Myocyte (in vitro differentiated cells): ENCODE measurements around the gene NOS3. TPM values are rescaled to one million over a fixed set of nuclear protein-coding genes. Genes with fewer than 3 reads are reported as not detected.
"Not testable (repeated sequence)": the region's sequence is repeated elsewhere in the genome, so short reads cannot be mapped to it uniquely, and the experiment has no call there.

Experiments
- DNase-seq: peaks from one replicate; pipeline ENCODE4 v3.0.0-alpha.2; 2012; ENCODE audit warnings: low read depth
- total RNA-seq: library from RNA; depleted of rRNA; stranded (reverse); fragments of >200 nt; gene quantifications from 2 replicates; pipeline ENCODE4 v1.2.3, GENCODE V29; 2014

The NOS3 gene
- total RNA-seq, 1 donor from 2014 or later: not detected

DNA sequence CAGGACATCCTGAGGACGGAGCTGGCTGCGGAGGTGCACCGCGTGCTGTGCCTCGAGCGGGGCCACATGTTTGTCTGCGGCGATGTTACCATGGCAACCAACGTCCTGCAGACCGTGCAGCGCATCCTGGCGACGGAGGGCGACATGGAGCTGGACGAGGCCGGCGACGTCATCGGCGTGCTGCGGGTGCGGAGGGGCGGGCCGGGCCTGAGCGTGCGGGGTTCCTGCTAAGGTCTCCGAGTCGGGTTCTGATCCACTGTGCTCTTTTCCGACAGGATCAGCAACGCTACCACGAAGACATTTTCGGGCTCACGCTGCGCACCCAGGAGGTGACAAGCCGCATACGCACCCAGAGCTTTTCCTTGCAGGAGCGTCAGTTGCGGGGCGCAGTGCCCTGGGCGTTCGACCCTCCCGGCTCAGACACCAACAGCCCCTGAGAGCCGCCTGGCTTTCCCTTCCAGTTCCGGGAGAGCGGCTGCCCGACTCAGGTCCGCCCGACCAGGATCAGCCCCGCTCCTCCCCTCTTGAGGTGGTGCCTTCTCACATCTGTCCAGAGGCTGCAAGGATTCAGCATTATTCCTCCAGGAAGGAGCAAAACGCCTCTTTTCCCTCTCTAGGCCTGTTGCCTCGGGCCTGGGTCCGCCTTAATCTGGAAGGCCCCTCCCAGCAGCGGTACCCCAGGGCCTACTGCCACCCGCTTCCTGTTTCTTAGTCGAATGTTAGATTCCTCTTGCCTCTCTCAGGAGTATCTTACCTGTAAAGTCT lies 23.1 kb downstream of the NOS3 start:
- no peak for DNase-seq

DNA sequence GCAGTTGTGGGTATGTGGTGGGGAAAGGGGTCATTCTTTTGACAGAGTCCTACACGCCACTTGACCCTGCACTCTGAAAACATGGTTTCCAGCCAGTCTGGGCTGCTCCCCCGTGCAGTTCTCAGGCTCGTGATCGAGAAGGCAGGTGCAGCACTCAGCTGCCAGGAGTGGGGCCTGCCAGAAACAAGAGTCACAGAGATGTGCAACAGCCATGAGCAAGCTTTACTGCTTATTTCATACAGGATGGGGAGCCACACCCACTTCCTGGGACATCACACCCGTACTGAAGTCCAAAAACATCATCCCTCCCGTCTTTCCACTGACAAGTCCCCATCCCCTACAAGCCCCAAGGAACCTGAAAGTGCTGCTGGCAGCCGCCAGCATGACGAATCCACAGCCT lies 24.1 kb downstream of the NOS3 start:
- peak; percentile 29 for DNase-seq

DNA sequence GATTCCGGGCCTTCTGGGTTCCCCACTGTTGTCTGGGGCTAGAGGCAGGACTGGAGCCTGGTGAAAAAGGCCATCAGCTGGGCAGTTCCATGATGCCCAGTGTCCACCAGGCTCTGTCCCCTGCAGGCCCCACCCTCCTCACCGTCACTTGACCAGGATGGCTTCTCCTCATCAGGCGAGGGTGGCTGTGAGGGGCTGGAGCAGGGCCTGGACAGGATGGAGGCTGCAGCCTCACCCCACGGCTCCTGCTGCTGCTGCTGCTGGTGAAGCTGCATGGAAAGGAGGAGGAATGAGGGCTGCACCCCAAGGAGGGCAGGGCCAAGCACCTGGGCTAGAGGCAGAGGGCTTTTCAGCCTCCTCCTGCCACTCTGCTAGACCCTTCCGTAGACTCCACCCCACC lies 25.1 kb downstream of the NOS3 start:
- DNase-seq: no peak

DNA sequence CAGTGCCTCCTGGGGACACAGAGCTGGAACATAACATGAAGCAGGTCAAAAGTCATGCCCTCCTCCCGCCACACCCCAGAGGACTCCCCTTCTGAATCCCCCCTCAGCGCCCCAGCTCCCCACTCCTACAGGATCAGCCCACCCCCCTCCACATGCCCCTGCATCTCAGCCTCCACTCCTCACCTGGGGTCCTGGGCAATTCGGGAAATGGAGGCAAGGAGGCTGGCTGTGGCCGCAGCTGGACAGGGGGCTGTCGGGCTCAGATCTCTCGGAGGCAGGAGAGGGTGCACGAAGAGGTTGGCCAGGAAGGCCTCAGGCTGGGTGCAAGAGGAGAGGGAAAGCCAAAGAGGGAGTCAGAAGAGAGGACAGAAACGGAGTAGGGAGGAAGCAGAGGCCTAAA lies 25.7 kb downstream of the NOS3 start:
- no peak for DNase-seq

DNA sequence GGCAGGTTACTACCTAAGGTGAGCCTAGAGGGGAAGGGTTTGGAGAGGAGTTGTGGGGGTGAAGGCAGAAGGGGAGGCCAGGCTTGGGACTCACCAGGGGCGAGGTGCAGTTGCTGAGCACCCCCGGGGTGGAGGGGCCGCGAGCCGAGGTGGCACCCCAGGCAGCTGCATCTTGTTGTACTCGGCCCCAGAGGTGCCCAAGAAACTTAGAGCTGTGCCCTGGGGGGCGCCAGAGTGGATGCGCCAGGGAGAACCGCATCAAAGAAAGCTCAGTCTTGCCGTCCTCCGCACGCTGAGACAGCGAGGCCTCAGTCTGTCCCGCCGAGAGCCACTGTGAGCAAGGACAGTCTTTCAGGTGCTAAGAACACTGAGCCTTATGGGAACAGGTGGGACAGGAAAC lies 26.1 kb downstream of the NOS3 start:
- no peak for DNase-seq

DNA sequence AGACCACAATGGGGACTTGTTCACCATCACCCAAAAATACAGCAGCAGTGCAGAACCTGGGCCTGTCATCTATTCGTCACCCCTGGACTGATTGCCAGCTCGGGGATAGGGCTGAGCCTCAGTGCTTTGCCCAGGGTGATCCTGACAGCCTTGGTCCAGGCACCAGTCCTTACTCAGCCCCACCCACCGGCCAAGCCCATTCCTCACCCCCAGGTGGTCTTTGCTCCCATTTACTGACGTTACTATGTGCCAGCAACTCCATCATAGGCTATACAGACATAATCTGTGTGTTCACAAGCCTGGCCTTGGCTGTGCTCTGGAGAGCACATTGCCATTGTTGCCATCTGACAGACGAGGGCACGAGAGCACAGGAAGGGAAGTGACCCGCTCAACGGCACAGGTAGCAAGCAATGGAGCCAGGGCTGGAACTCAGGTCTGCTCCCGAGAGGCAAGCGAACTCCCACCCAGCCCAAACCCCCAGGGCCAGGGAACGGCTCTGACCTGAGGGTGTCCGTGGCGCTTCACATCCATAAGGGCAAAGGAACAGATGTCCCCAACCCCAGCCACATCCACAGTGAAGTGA lies 26.6 kb downstream of the NOS3 start:
- no peak for DNase-seq

DNA sequence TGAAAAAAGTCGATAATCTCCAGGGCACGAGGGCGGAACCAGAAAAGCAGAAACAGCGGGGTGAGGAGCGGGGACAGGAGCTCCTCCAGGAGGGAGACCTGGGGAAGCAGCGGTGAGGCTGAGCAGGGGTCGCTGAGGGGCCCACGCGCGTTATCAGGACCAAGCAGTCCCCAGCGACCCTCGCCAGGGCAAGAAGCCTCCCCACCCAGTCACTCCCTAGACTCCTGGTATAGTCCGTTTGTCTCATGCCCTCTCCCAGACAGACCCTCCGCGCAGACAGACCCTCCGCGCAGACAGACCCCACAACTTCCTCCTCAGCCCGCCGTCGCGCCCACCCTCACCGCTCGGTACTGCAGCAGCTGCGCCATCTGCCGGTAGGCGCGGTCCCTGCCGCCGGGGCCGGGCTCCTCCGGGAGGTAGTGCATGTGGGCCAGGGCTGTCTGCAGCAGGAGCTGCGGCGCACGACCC lies 27.2 kb downstream of the NOS3 start:
- DNase-seq: peak; percentile 39

DNA sequence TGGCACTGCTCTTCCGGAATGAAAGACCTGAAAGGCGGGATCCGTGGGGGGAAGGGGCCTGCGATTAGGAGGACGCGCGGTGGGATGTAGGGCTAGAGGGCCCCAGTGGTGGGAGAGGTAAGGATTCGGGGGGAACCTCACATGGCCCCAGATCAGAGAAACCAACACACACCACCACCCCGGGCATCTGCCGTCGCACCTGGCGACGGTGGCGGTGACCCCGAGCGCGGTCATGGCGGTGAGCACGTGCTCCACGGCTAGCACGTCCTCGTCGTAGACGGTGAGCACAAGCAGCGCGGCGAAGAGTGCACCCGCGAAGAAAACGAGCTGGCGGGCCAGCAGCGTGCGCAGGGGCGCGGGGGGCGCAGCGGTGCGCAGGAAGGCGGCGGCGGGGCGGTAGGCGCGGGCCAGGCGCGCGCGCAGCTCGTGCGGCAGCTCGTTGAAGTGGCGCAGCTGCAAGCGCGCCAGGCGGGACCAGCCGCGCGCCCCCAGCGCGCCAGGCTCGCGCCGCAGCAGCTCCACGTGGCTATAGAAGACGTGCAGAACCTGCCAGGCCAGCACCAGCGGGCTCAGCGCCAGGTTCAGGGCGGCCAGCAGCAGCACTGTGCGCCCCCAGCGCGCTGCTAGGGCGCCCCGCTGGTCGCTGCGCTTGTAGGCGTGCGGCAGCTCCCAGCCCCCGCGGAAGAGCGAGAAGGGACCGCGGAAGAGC lies 27.8 kb downstream of the NOS3 start:
- no peak for DNase-seq

DNA sequence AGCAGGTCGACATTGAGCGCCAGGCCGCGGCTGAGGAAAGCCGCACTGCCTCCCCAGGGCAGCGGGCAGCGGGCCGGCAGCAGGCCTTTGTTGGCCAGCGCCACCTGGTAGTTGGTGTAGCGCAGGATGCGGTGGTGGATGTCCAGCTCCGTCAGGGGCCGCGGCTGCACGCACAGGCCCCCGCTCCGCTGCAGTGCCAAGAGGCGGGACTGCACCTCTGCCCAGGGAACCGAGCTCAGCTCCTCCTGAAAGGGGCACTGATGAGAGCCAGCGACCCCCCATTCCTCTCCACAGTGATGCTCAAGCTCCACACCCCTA lies 28.3 kb downstream of the NOS3 start:
- DNase-seq: no peak

DNA sequence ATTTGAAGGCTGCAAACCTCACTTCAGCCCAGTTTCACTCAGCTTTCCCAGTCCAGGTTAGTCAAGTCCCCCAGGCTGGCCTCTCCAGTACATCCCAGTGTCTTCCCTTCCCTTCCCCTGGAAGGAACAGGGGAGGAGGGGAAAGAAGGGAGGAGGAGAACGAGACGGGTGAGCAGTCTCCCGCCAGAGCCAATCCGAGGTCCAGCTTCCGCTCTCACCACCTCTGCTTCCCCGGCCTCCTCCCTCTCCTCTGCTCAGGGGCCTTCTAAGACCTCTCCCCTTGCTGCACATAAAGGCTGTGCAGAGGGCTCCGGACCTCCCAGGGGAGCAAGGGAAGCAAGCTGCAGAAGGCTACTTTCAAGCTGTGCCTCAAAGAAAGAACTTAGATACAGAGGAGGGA lies 29.4 kb downstream of the NOS3 start:
- DNase-seq: no peak

DNA sequence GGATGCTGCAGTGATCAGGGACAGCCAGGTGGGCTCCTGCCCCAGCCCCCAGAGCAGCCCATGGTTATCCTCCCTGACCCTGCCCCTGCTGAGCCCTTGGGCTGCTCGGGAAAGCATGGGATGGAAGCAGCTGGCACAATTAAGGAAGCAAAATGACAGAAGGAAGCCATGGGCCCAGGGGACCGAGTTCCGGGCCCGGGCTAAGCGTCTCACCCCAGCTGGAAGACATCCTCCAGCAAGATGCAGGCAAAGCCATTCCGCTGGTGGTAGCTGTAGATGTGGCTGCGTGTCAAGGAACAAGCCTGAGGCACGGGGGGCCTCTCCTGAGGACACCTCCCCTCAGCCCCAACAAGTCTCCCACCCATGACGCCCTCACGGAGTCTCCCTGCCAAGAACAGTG lies 32.4 kb downstream of the NOS3 start:
- DNase-seq: no peak

DNA sequence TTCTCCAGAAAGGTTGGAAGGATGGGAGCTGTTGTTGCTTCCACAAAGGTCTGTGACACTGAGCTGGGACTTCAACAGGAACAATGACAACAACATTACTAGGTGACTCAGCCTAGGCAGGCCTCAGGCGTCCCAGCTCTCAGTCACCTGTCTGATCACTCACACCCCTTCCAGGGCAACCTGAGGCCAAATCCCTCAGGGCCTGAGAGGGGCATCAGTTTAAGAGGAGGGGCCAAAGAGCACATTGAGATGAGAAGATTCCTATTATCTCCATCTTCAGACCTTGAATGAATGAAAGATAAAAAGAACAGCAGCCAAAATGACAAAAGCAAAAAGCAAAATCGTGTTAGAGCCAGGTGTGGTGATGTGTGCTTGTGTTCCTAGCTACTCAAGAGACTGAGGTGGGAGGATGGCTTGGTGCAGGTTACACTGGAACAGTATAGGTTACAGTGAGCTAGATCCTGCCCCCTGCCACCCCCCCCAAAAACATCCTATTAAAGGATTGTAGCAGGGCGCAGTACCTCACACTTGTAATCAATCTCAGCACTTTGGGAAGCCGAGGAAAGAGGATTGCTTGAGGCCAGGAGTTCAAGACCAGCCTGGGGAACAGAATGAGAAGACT lies 33.7 kb downstream of the NOS3 start, which contains the start of gene ATG9B:
Gene ATG9B (minus strand): TSS at position 60 of the 622 bp plus-strand sequence. CDS start 71 bp downstream, outside the sequence.
- DNase-seq: no peak

DNA sequence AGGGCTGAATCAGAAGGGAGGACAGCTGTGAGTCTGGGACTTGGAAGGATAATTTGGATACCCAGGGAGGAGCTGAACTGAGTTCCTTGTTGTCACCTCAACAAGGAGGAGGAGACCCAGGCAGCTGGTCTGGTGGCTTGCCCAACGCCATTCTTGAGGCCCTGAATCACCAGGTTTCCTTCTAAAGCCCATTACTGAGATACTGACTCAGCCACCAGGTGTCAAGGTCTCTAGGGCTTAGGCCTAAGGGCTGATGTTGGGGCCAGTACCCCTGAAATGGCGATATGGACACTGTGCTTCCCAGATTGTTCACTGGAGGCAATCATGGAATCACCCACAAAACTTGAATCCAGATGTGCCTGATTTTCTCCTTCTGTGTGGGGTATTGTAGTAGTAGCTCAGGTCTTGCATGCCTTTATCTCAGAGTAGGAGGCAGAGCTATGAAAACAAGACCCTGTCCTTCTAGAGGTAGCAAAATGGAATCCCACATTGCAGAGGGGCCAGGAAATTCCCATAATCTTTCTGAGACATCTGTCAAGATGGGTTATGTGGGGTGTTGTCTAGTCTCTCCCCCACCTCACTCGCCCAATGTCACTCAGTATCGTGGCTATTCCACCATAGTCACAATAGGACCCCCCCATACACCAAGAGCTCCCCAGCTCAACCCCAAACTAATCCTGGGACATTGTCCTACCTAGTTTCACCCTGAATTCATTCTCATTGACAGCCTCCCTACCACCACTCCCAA lies 35.3 kb downstream of the NOS3 start:
- DNase-seq: peak; percentile 65

DNA sequence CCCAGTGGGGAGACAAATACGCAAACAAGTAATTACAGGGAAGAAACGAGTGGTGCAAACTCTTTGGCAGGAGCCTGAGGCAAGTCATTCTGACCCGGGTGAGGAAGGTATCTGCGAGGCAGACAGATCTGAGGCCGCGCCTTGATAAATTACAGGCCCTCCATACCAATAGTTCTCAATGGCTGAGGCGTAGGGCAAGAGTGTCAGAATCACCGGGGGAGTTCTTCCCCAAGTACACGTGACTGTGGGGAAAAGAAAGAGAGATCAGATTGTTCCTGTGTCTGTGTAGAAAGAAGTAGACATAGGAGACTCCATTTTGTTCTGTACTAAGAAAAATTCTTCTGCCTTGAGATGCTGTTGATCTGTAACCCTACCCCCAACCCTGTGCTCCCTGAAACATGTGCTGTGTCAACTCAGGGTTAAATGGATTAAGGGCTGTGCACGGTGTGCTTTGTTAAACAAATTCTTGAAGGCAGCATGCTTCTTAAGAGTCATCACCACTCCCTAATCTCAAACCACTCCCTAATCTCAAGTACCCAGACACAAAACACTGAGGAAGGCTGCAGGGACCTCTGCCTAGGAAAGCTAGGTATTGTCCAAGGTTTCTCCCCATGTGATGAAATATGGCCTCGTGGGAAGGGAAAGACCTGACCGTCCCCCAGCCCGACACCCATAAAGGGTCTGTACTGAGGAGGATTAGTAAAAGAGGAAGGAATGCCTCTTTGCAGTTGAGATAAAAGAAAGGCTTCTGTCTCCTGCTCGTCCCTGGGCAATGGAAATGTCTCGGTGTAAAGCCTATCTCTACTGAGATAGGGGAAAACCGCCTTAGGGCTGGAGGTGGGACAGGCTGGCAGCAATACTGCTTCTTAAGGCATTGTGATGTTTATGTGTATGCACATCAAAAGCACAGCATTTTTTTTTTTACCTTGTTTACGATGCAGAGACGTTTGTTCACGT lies 36.2 kb downstream of the NOS3 start:
- not testable (repeated sequence) for DNase-seq

DNA sequence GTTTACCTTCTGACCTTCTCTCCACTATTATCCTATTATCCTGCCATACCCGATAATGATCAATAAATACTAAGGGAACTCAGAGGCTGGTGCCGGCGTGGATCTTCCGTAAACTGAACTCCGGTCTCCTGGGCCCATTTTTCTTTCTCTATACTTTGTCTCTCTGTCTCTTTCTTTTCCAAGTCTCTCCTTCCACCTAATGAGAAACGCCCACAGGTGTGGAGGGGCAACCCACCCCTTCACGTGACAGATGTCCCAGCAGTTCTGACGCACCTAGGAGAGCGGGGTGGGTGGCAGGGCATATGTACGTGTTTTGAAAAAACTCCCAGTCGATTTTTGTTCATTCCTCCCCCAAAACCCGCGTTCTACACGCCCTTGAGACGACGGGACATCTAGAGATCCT lies 36.9 kb downstream of the NOS3 start:
- not testable (repeated sequence) for DNase-seq

DNA sequence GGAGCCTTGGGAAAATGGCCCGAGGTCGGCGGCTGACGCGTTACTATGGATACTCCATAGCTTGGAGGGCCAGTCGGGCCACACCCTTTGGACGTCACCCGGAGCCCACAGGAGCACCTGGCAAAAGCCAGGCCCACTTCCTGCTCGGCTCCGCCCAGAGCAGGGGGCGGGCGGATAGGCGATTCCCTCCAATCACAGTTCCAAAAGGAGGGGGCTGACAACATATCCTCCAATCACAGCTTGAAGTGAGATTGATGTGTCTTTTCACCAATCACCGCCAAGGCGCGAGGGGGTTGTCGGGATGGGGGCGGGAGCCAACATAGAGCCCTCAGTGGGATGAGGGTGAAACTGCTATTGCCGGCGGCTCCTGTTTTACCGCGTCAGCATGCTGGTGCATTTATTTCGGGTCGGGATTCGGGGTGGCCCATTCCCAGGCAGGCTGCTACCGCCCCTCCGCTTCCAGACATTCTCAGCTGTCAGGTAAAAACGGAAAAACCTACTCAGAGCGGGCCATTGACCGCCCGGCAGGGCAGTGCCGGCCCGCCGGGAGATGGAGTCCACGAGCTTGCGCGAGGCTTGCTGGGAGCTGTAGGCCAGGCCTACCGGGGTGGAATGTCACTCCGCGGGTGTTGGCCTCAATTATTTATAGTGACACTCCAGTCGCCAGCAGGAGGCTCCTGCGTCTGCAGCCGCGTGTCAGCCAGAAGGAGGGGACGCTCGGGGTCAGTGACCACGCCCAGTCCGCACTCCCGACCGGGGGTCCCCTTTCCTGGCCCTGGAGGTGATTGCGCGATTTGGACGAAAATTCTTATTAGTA lies 37.5 kb downstream of the NOS3 start, which contains the start of gene ABCB8:
Gene ABCB8 (plus strand): TSS at position 320 of the 817 bp plus-strand sequence. CDS start 66 bp downstream, at position 386.
- peak; percentile 100 for DNase-seq

DNA sequence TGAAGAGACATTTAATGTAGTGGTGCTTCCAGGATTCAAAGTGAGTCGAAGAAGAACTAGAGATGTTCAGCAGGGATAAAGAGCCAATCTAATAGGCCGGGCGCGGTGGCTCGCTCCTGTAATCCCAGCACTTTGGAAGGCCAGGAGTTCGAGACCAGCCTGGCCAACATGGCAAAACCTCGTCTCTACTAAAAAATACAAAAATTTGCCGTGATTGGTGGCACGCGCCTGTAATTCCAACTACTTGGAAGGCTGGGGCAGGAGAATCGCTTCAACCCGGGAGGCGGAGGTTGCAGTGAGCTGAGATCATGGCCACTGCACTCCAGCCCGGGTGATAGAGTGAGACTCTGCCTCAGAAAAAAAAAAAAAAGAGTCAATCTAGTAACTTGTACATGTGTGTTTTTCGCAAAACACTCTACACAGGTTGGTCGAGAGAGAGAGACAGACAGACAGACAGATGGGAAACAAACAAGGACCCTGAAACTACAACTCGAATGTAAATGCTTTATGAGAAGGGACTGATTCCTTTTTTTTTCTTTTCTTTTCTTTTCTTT lies 38.2 kb downstream of the NOS3 start:
- no peak for DNase-seq

DNA sequence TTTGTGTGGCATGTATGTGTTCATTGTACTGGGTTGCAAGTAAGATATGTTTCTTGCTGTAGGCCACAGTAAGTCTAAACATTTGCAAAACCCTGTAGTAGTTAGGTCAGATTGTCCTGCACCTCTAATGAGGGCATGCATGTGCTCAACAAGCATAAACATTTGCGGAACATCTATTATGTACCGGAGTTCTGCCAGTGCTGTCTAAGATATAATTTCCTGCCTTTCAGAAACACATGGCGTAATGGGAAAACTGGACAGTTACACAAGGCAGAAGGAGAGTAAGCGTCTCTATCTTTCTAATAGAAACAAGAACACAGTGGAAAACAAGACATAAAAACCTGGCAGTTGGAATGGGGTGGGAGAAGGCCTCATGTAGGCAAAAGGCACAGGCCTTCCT lies 40.2 kb downstream of the NOS3 start:
- DNase-seq: no peak
